DOHH2 (cell line): Measurements from ENCODE around the gene NUMB.
A peak's percentile ranks its signal among the peaks of the same experiment; 100 is the strongest.

Experiments used
- H3F3A ChIP-seq: fragments of 200-600 bp; sonication (generic), shearing (Covaris generic); 2 replicates; pipeline ENCODE4 v1.6.0; 2016; ENCODE audit warnings: antibody characterized with exemption, mild to moderate bottlenecking; ENCODE audit not compliant: control insufficient read depth, insufficient read depth
- H3K27ac ChIP-seq: fragments of 200-600 bp; sonication (generic); 2 replicates; pipeline ENCODE4 v1.5.1; 2014; ENCODE audit warnings: low read depth, mild to moderate bottlenecking, low read length, moderate library complexity
- H3K27me3 ChIP-seq: fragments of 200-600 bp; sonication (generic); 2 replicates; pipeline ENCODE4 v1.6.1; 2014; ENCODE audit warnings: mild to moderate bottlenecking, low read length, mixed read lengths; ENCODE audit not compliant: control insufficient read depth
- H3K36me3 ChIP-seq: fragments of 200-600 bp; sonication (generic); 2 replicates; pipeline ENCODE4 v1.6.1; 2014; ENCODE audit warnings: mild to moderate bottlenecking, low read length, moderate library complexity, mixed read lengths; ENCODE audit not compliant: control insufficient read depth
- H3K4me1 ChIP-seq: fragments of 200-600 bp; sonication (generic); 2 replicates; pipeline ENCODE4 v1.6.1; 2014; ENCODE audit warnings: mild to moderate bottlenecking, low read length, mixed read lengths; ENCODE audit not compliant: control insufficient read depth
- H3K4me2 ChIP-seq: fragments of 200-600 bp; sonication (generic); 2 replicates; pipeline ENCODE4 v1.6.0; 2014; ENCODE audit warnings: mild to moderate bottlenecking, low read length, moderate library complexity
- H3K4me3 ChIP-seq: fragments of 200-600 bp; sonication (generic); 2 replicates; pipeline ENCODE4 v1.5.1; 2014; ENCODE audit warnings: mild to moderate bottlenecking, low read length, mixed read lengths
- H3K79me2 ChIP-seq: fragments of 200-600 bp; sonication (generic); 2 replicates; pipeline ENCODE4 v1.6.1; 2014; ENCODE audit warnings: mild to moderate bottlenecking, low read length, mixed read lengths; ENCODE audit not compliant: control insufficient read depth
- H3K9me2 ChIP-seq: fragments of 200-600 bp; sonication (generic); replicated peaks from 2 replicates; pipeline ENCODE4 v1.6.1; 2014; ENCODE audit warnings: mild to moderate bottlenecking, low read length, mixed read lengths; ENCODE audit not compliant: control insufficient read depth
- H3K9me3 ChIP-seq: fragments of 200-600 bp; sonication (generic); 2 replicates; pipeline ENCODE4 v1.6.1; 2014; ENCODE audit warnings: antibody characterized with exemption, low read length, mixed read lengths; ENCODE audit not compliant: control insufficient read depth, insufficient read depth
- H4K20me1 ChIP-seq: fragments of 200-600 bp; sonication (generic); 2 replicates; pipeline ENCODE4 v1.6.0; 2014; ENCODE audit warnings: low read depth, mild to moderate bottlenecking, antibody characterized with exemption, low read length, moderate library complexity; ENCODE audit not compliant: control insufficient read depth, insufficient read depth
- CTCF ChIP-seq: fragments of 200-600 bp; sonication (generic); IDR thresholded peaks from one replicate; pipeline ENCODE4 v1.5.1; 2014; ENCODE audit warnings: antibody characterized with exemption, mild to moderate bottlenecking, low read depth, low read length; ENCODE audit not compliant: poor library complexity, severe bottlenecking
- EZH2phosphoT487 ChIP-seq: fragments of 200-600 bp; sonication (generic); IDR thresholded peaks from 2 replicates; pipeline ENCODE4 v1.6.1; 2017; ENCODE audit warnings: borderline replicate concordance, mild to moderate bottlenecking, antibody characterized with exemption, low read length, moderate library complexity, mixed read lengths

The NUMB gene

GRCh38 chr14:73233564-73233963 lies 224.8 kb downstream of the NUMB start:
- H3K27ac ChIP-seq = no peak overlapping the region
- no peak for TF ChIP-seq CTCF
- TF ChIP-seq EZH2phosphoT487 = no peak
- no peak overlapping the region for H3K4me2 ChIP-seq
- no peaks in the 10 kb centered on the region for H3K9me3 ChIP-seq
- H3K36me3 ChIP-seq = no peaks in the 10 kb centered on the region
- peaks cover 65% of the 10 kb centered on the region for H3K27me3 ChIP-seq
- H3K9me2 ChIP-seq = no peaks in the 10 kb centered on the region
- no peaks in the 10 kb centered on the region for H3F3A ChIP-seq
- no peak overlapping the region for H3K4me3 ChIP-seq
- H3K79me2 ChIP-seq = no peaks in the 10 kb centered on the region
- peaks cover 27% of the 10 kb centered on the region for H3K4me1 ChIP-seq
- no peaks in the 10 kb centered on the region for H4K20me1 ChIP-seq

- H3K4me1 ChIP-seq = peaks cover 22% of the 10 kb centered on the region
- H3K9me3 ChIP-seq = no peaks in the 10 kb centered on the region
- H3K36me3 ChIP-seq = no peaks in the 10 kb centered on the region
- H3K4me2 ChIP-seq = no peak overlapping the region
- H3K79me2 ChIP-seq = no peaks in the 10 kb centered on the region
- TF ChIP-seq CTCF (no peak), EZH2phosphoT487 (no peak)
- no peak overlapping the region for H3K27ac ChIP-seq
- H3K9me2 ChIP-seq = no peaks in the 10 kb centered on the region
- no peaks in the 10 kb centered on the region for H3F3A ChIP-seq
- peaks cover 59% of the 10 kb centered on the region for H3K27me3 ChIP-seq
- no peaks in the 10 kb centered on the region for H4K20me1 ChIP-seq
- H3K4me3 ChIP-seq = no peak overlapping the region
Measured at GRCh38 chr14:73232984-73233383, 225.4 kb downstream of the NUMB start.

GRCh38 chr14:73231981-73232851 lies 226.1 kb downstream of the NUMB start:
- Histone ChIP-seq H3K4me1 (peaks cover 14% of the 10 kb centered on the region), H3K27me3 (peaks cover 51% of the 10 kb centered on the region), H4K20me1 (no peaks in the 10 kb centered on the region), H3K4me2 (no peak overlapping the region), H3K27ac (no peak overlapping the region), H3F3A (no peaks in the 10 kb centered on the region), H3K9me2 (no peaks in the 10 kb centered on the region), H3K79me2 (no peaks in the 10 kb centered on the region), H3K9me3 (no peaks in the 10 kb centered on the region), H3K4me3 (no peak overlapping the region), H3K36me3 (no peaks in the 10 kb centered on the region)
- TF ChIP-seq CTCF = peak; percentile 32
- no peak for TF ChIP-seq EZH2phosphoT487
